NCI-H510A treated with DMSO at 0.1 percent for 48 hours (cell line): ENCODE measurements around the gene TLR6.
"Not testable (repeated sequence)": the region's sequence is repeated elsewhere in the genome, so short reads cannot be mapped to it uniquely, and the experiment has no call there.

Experiments
- DNase-seq: peaks from one replicate; lab custom pipeline; 2025; lab: John Stamatoyannopoulos, UW

Gene TLR6

DNA sequence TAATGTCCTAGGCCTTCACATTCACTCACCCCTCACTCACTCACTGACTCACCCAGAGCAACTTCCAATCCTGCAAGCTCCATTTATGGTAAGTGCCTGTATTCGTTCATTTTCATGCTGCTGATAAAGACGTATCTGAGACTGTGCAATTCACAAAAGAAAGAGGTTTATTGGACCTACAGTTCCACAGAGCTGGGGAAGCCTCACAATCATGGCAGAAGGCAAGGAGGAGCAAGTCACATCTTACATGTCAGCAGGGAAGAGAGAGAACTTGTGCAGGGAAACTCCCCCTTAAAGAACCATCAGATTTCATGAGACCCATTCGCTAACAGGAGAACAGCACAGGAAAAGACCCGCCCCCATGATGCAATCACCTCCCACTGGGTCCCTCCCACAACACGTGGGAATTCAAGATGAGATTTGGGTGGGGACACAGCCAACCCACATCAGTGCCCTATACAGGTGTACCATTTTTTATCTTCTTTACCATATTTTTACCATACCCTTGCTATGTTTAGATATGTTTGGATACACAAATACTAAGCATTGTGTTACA is 33.8 kb downstream of the TLR6 start:
- DNase-seq: no peak

DNA sequence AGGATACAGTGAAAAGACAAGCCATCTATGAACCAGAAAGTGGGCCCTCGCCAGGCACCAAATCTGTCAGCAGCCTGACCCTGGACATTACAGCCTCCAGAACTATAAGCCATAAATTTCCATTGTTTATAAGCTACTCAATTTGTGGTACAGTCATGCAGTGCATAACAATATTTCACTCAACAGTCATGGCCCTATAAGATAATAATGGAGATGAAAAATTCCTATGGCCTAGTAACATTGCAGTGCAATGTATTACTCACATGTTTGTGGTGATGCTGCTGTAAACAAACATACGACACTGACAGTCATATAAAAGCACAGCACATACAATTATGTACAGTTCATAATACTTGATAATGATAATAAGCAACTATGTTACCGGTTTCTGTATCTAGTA is 34.9 kb downstream of the TLR6 start:
- no peak for DNase-seq

DNA sequence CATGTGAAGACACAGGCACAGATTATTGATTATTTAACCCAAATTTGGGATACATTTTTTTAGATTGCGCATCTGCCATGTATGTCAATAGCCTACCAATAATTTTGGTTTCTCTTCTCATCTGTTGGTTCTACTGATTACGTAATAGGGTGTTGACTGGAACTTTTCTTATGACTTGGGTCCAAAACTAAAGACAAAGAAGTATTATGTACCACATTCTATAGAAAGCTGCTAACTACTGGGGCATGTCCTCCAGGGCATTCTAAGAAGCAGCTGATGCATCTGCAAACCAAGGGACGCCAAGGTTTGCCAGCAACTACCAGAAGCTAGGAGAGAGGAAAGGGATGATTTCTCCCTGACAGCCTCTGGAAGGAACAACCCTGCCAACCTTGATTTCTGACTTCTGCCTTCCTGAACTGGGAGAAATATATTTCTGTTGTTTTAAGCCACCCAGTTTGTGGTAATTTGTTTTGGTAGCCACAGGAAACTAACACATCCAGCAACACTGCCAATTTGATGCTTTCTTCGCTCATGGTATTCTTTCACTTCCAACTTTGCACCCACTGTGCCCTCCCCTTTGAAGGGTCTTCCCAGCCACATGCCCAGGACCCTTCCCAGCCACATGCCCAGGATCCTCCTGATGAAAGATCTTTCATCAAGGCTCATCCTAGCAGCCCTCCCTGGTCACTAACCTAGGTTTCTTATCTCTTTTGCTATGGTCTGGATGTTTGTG is 36.1 kb downstream of the TLR6 start:
- no peak for DNase-seq

DNA sequence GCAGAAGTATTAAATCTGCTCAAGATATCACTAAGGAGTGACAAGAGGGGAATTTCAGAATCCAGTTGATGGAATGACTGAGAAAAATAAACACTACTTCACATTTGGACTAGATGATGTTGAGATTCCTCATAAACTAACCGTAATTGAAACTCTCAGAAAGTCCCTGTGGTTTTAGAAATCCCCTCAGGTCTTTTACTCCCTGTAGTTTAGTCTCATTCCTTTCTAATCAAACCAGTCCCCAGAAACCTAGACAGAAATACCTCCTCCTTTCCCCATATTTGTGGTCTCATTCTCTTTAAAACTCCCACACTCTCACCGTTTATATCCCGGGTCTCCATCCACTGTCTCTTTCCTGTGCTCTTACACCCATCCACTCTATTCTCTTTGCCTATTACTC is 37.0 kb downstream of the TLR6 start:
- no peak for DNase-seq

DNA sequence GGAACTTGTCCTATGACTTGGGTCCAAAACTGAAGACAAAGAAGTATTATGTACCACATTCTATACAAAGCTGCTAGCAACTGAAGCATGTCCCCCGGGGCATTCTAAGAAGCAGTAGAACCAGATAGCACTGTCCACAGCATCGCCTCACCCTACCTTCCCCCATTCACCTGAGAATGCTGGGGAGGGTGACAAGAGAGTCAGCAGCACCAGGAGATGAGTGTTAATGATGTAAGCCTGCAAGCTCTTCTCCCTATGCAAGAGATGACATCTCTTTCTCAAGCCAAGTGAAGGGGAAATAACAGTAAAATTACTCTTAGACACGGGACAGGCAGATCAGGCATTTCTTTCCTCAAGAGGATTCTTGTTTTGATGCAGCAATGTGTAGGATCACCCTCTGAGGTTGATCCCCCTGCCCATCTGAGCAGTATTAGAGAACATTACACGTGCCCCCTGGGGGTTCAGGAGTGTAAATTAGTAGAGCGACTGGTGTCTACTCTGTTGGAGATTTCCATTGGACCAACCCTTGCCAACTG is 38.1 kb downstream of the TLR6 start:
- DNase-seq: no peak

DNA sequence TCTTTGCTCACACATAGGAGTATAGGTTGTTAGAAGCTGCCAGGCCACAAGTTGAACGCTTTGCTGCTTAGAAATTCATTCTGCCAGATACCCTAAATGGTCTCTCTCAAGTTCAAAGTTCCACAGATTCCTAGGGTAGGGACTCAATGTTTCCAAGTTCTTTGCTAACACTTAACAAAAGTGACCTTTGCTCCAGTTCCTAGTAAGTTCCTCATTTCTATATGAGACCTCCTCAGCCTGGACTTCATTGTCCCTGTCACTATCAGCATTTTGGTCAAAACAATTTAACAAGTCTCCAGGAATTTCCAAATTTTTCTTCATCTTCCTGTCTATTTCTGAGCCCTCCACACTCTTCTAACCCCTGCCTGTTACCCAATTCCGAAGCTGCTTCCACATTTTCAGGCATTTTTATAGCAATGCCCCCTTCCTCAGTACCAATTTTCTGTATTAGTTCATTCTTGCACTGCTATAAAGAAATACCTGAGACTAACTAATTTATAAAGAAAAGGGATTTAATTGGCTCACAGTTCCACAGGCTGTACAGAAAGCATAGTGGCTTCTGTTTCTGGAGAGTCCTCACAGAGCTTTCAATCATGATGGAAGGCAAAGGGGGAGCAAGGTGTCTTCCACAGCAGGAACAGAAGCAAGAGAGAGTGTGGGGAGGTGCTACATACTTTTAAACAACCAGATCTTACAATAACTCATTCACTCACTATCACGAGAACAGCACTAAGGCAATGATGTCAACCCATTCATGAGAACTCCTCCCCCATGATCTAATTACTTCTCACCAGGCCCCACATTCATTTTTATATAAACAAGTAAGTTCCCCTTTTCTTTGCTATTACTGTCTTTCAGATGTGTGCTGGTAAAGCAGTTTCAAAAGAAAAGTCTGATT is 40.5 kb downstream of the TLR6 start:
- DNase-seq: no peak

DNA sequence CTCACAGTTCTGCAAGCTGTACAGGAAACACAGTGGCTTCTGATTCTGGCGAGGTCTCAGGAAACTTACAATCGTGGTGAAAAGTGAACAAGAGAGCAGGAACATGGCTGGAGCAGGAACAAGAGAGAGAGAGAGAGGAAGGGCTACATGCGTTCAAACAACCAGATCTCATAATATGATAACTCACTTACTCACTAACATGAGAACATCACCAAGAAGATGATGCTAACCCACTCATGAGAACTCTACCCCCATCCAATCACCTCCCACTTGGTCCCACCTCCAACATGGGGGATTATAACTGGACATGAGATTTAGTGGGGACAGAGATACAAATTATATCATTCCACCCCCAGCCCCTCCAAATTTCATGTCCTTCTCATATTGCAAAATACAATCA is 42.2 kb downstream of the TLR6 start:
- DNase-seq: no peak

DNA sequence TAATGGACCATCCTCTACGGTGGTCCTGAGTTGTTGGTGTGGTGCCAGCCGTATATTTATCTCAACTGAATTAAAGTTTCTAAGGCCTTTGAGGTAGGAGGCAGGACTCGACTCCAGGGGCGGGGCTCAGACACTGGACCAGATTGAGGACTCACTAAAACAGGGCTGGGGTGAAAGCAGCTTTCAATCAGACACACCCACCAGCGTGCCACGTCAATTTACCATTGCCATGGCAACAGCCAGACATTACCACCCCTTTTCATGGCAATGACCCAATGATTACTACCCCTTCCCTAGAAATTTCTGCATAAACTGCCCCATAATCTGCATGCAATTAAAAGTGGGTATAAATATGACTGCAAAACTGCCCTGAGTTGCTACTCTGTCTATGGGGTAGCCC is 45.3 kb downstream of the TLR6 start:
- no peak for DNase-seq

DNA sequence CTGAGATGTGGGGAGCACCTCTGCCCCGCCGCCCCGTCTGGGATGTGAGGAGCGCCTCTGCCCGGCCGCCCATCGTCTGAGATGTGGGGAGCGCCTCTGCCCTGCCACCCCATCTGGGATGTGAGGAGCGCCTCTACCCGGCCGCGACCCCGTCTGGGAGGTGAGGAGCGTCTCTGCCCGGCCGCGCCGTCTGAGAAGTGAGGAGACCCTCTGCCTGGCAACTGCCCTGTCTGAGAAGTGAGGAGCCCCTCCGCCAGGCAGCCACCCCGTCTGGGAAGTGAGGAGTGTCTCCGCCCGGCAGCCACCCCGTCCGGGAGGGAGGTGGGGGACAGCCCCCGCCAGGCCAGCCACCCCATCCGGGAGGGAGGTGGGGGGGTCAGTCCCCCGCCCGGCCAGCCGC is 49.2 kb downstream of the TLR6 start:
- DNase-seq: not testable (repeated sequence)

DNA sequence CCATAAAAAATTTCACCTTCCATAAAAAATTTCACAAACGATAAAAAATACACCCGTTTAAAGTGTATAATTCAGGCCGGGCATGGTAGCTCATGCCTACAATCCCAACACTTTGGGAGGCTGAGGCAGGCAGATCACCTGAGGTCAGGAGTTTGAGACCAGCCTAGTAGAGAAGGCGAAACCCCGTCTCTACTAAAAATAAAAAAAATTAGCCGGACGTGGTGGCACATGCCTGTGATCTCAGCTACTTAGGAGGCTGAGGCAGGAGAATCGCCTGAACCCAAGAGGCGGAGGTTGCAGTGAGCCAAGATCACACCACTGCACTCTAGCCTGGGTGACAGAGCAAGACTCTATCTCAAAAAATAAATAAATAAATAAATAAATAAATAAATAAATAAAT is 50.4 kb downstream of the TLR6 start:
- DNase-seq: not testable (repeated sequence)

DNA sequence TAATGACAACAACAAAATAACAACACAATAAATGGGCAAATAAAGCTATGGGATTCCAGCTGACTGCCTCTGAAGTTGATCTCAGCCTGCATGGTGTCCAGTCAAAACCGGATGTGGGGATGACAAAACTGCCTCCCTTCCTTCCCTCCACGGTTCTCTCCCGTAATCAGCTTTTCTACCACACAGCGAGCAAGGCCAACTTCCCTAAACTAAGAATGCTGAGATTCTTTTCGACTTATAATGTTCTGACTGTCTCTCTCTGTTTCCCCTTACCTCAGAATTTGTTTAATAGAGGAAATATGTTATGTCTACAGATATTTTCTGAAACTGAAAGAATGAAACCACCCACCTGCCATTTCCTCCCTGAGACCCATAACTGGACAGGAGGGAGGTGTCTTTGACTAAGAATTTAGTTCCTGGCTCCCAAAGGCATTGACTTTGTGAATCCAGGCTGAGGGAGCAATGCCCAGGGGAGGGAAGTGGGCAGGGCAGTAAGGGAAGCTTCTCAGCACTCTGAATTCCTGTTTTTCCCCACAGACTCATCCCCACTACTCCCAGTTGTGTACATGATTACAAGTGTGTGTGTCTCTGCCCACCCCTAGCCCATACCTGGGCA is 51.0 kb downstream of the TLR6 start:
- no peak for DNase-seq

DNA sequence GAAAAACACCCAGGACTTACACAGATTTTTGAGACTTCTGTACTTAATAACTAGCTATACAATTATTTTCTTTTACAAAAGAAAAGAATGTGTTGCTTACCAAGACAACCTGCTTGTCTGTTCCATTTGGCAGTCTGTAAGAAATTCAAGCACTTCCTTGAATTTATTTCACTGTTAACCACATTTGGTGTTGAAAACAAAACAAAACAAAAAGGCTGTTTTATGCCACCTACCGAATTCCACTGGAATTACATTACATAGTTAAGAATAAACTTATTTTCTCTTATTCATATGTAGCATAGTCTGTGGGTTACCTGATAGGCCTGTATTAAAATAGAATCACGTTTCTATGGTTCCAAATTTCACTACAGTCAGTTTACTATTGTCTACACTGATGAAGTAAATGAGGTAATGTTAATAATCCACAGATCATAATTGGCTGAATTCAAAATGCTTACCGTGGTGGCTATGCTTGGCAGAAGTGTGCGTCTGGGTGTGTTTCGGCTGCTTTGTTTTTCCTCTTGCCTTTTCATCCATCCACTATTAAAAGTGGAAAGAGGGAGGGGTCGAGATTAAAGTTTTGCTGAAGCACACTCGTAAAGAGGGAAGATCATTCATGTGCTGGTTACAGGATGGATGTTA is 51.8 kb downstream of the TLR6 start, which contains the start of gene TLR1:
Gene TLR1, minus strand, starts transcription at position 138 of the 642 bp plus-strand sequence. CDS start 5,960 bp downstream, outside the sequence.
- DNase-seq: peak; percentile 6

DNA sequence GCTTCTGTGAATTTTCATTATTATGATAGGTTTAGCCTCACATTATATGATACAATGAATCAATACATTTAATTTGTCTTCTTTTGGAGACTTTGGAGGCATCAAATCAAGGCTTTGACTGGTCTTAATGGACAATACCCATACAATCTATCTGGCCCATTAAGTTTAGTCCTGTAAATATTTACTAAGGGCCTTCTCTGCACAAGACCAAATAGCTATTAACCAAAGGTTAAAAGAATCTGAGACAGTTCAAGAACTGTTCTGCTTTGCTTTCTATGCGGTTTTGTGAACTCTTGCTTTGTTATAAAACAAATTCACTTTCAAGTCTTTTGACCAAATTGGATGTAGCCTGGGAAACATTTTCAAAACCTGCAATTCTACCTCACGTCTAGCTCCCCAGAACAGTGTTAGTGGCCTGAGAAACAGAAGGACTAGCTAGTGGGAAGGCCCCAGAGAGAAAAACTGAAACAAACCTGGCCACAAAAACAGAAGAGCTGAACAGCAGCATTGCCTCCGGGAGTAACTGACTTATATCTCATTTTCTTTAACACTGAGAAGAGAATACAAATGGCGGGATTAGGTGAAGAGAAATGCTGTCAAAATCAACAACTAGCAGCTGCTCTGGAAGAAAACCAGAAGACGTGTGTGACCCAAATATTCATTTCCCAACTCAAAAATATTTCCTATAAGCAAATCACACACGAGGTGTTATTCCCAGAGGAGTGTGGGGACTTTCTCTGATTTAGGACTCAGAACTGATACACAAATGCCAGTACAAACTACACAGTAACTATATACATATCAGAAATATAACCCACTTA is 52.6 kb downstream of the TLR6 start:
- no peak for DNase-seq

DNA sequence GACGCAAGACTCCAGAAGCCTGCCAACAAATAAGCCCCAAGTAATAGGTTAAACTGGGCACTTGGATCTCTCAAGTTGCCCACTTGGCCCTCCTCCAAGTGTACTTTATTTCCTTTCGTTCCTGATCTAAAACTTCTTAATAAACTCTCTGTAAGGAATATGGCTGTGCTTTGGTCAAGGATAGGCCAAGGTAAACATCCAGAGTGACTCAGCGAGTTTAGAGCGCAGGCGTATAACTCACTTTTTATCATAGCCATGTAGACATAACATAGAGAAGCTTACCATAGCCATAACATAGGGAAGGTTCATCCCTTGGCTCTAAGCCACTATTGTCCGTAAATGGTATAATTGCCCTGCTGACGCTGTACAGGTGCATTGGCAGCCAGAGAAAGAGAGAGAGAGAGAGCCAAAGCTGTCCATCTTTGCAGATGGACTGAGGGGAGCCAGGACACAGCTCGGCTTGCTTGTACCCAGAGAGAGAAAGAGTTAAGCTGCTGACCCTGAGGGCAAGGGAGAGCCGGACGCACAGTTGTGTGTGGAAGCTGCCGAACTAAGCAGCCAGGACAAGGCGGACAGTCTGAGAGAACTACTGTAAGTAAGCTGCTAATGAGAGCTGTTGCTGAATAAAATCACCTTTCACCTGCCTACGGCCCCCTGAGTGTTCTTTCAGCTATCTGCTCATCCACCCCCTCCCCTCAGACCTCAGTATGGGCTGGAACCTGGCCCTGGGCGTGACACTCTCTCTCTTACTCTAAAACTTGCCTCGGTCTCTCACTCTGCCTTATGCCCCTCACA is 53.9 kb downstream of the TLR6 start:
- no peak for DNase-seq

DNA sequence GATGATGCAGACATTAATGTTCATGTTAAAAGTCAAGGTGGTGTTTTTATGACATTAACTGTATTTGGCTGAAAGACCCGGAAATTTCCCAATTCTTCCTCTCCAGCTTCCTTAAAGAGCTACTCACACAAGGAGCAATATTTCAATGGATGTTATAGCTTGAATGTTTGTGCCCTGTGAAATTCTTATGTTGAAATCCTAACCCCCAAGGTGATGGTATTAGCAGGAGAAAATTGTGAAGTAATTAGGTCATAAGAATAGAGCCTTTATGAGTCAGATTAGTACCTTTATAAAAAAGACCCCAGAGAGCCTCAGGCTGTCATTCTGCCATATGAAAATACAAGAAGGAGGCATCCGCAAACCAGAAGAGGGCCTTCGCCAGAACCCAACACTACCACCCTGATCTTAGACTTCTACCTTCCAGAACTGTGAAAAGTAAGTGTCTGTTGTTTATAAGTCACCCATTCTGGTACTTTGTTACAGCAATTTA is 55.6 kb downstream of the TLR6 start:
- DNase-seq: no peak

DNA sequence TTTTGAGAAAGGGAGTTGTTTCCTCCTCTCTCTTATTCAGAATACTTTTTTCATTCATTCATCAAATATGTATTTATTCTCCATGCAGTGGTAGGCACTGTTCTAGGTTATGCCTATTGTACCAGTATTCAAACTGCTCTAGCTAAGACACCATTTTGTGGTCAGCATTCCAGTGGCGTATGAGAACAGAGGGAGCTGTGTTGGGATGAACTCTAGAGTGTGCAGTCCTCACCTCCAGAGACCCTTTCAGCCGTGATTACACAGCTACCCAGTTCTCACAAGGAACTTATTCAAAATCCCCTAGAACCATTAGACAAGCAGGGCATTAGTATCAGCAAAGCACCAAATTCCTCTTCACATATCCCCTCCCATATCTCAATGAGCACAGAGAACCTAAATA is 56.3 kb downstream of the TLR6 start:
- DNase-seq: no peak

DNA sequence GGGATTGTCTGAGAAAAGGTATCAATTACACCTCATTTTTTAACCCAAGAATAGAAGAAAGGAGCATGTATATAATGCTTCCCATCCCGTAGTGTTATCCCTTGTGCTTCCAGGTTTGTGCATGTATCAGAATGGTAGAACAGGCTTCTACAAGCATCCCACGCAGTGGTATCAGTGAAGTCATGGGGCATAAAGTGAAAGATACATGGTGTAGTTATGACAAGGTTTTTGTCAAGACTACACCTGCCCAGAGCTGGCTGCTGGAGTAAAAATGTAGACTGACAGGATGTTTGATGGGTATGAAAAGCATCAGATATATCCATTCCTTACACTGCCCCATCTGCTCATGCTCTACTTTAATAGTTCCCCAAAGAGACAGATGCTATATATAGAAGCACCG is 61.5 kb downstream of the TLR6 start:
- DNase-seq: no peak

DNA sequence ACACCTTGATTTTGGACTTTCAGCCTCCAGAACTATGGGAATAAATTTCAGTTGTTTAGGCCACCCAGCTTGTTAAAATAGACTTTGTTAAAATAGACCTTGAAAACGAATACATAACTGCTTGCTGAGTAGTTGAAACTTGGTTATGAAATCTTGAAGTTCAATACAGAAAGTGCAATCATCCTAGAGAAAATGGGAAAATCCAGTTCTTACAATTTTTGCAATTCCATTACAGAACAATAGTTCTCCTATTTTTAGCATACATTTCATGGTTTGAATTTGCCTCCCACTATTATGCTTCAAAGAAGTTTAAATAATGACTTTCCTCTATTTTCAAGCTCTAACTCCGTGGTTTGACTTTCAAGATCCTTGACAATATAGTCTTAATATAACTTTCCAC is 62.6 kb downstream of the TLR6 start:
- no peak for DNase-seq

DNA sequence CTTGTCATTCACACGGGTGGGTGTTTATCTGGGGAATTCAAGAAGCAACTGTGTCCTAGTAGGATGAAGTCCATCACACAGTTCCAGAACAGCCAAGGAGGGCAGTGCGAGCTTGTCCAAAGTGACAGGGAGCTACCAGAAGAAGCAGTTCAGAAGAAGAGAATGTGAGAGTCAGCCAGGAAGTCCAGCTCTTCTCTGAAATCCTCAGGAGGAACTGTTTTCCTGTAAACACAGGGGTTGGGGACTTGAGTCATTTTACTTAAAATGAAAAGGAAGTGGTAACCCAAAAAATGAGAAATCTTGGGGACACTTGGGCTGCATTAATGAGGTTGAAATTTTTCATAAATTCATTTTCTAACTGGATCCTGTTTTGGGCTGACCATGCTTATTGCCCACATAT is 65.6 kb downstream of the TLR6 start:
- no peak for DNase-seq

DNA sequence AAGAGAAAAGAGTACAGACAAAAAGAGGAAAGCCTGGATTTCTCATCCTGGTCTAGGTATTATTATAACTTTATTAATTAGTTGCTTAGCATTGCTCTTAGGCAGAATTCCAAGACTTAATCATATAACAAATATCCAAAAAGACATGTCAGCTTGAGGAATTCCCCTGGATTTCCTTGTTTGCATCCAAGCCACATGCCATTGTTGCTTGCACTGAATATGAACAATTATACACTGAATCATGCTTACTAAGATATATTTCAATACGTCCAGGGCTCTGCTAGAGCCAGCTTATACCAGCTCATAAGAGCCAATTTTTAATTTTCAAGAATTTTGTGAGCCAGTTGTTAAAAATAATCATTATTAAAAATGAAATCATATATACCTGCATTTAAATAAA is 68.3 kb downstream of the TLR6 start:
- no peak for DNase-seq
